ENCODE measurements around the gene GPATCH11.

- TF ChIP-seq CTCF (IDR thresholded peaks at IDR 0.05): no peak
- no peak for TF ChIP-seq POLR2A (IDR thresholded peaks at IDR 0.05)
Observed at GRCh38 chr2:37091873-37092272, 7.6 kb downstream of the GPATCH11 start.
